Fibroblast of lung (primary cell): ENCODE results near the gene WWOX. TPM values are rescaled to one million over a fixed set of nuclear protein-coding genes. Genes with fewer than 3 reads are reported as not detected.

Experiments used
- DNase-seq, 2 donors: peaks; one replicate each; pipeline versions ENCODE4 v3.0.0 to v3.0.0-alpha.2; 2010; ENCODE audit warnings: low read depth in 2 of 2
- H2AFZ ChIP-seq: 2 replicates; pipeline ENCODE4 v1.5.1; 2012; ENCODE audit warnings: low read length, control low read depth, inconsistent platforms
- H3K27ac ChIP-seq: 2 replicates; pipeline ENCODE4 v1.5.1; 2011; ENCODE audit warnings: low read length, control low read depth; ENCODE audit not compliant: insufficient read depth
- H3K27me3 ChIP-seq: 2 replicates; pipeline ENCODE4 v1.5.1; 2011; ENCODE audit warnings: mild to moderate bottlenecking, low read length; ENCODE audit not compliant: control insufficient read depth, insufficient read depth
- H3K36me3 ChIP-seq: 2 replicates; pipeline ENCODE4 v1.5.1; 2011; ENCODE audit warnings: low read length; ENCODE audit not compliant: control insufficient read depth, insufficient read depth
- H3K4me1 ChIP-seq: 2 replicates; pipeline ENCODE4 v1.5.1; 2011; ENCODE audit warnings: low read length; ENCODE audit not compliant: control insufficient read depth, insufficient read depth; ENCODE audit errors: extremely low read depth
- H3K4me2 ChIP-seq: 2 replicates; pipeline ENCODE4 v1.5.1; 2011; ENCODE audit warnings: low read length, control low read depth; ENCODE audit not compliant: insufficient read depth; ENCODE audit errors: extremely low read depth
- H3K4me3 ChIP-seq, 4 experiments: fragments of 200-600 bp in 1 of 4; sonication (generic) in 1 of 4; replicated peaks in 1 of 4; 2 replicates each; pipeline ENCODE4 v1.5.1; 2011 to 2016; ENCODE audit warnings: low read length in 4 of 4, low read depth in 3 of 4, mild to moderate bottlenecking in 3 of 4, control low read depth in 2 of 4, inconsistent platforms in 1 of 4, mixed read lengths in 1 of 4; ENCODE audit not compliant: insufficient read depth in 1 of 4; ENCODE audit errors: control extremely low read depth in 1 of 4
- H3K79me2 ChIP-seq: 2 replicates; pipeline ENCODE4 v1.5.1; 2012; ENCODE audit warnings: mild to moderate bottlenecking, low read length, inconsistent platforms; ENCODE audit not compliant: control insufficient read depth, insufficient read depth
- H3K9ac ChIP-seq: 2 replicates; pipeline ENCODE4 v1.5.1; 2011; ENCODE audit warnings: mild to moderate bottlenecking, low read length, control low read depth; ENCODE audit not compliant: insufficient read depth
- H3K9me3 ChIP-seq: 2 replicates; pipeline ENCODE4 v1.5.1; 2012; ENCODE audit warnings: low read depth, low read length; ENCODE audit not compliant: control insufficient read depth, insufficient read depth
- H4K20me1 ChIP-seq: 2 replicates; pipeline ENCODE4 v1.5.1; 2011; ENCODE audit warnings: low read length; ENCODE audit not compliant: control insufficient read depth, insufficient read depth; ENCODE audit errors: extremely low read depth
- EZH2 ChIP-seq: IDR thresholded peaks from 2 replicates; pipeline ENCODE4 v1.5.1; 2012; ENCODE audit warnings: low read length, control low read depth, mild to moderate bottlenecking; ENCODE audit errors: missing control alignments
- polyA plus RNA-seq, 2 donors: library from polyadenylated mRNA; depleted of rRNA in 1 of 2; stranded (reverse) in 1 of 2; unstranded in 1 of 2; fragments of >200 nt; gene quantifications; 2 replicates each; pipeline ENCODE4 v1.2.1, GENCODE V29; 2011 to 2012; ENCODE audit warnings: missing spikeins in 1 of 2
- total RNA-seq: library from RNA; depleted of rRNA; stranded (reverse); fragments of >200 nt; gene quantifications from 2 replicates; pipeline ENCODE4 v1.2.1, GENCODE V29; 2014
- TF ChIP-seq, protein P1 (sequence below), 2 donors: IDR thresholded peaks in 1 of 2; conservative IDR thresholded peaks in 1 of 2; 1 replicate in 1 of 2; 2 replicates in 1 of 2; pipeline ENCODE4 v1.5.1; 2011 to 2012; ENCODE audit warnings: low read length in 2 of 2, control low read depth in 1 of 2, inconsistent platforms in 1 of 2, low read depth in 1 of 2, mild to moderate bottlenecking in 1 of 2

WWOX gene
- total and polyA plus RNA-seq, 2 donors (not counting 1 experiment from before 2014, with no cell fraction given) = 5.6 to 16.3 TPM

GRCh38 chr16:78286065-78286464 lies 186.6 kb downstream of the WWOX start:
- TF ChIP-seq, protein P1, sequence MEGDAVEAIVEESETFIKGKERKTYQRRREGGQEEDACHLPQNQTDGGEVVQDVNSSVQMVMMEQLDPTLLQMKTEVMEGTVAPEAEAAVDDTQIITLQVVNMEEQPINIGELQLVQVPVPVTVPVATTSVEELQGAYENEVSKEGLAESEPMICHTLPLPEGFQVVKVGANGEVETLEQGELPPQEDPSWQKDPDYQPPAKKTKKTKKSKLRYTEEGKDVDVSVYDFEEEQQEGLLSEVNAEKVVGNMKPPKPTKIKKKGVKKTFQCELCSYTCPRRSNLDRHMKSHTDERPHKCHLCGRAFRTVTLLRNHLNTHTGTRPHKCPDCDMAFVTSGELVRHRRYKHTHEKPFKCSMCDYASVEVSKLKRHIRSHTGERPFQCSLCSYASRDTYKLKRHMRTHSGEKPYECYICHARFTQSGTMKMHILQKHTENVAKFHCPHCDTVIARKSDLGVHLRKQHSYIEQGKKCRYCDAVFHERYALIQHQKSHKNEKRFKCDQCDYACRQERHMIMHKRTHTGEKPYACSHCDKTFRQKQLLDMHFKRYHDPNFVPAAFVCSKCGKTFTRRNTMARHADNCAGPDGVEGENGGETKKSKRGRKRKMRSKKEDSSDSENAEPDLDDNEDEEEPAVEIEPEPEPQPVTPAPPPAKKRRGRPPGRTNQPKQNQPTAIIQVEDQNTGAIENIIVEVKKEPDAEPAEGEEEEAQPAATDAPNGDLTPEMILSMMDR (conservative IDR thresholded peaks at IDR 0.05 in 1 of 2, IDR thresholded peaks at IDR 0.05 in 1 of 2; ENCODE audit: low read depth in 1 of 2, low read length in 2 of 2) = no peak
- no peak for TF ChIP-seq EZH2
- Histone ChIP-seq H3K27me3 (no peaks in the 10 kb centered on the region), H3K27ac (no peak overlapping the region), H3K4me1 (no peaks in the 10 kb centered on the region), H4K20me1 (no peaks in the 10 kb centered on the region), H3K36me3 (no peaks in the 10 kb centered on the region), H2AFZ (no peak overlapping the region), H3K4me2 (no peak overlapping the region), H3K9me3 (no peaks in the 10 kb centered on the region), H3K9ac (no peak overlapping the region), H3K79me2 (no peaks in the 10 kb centered on the region), H3K4me3 (no peak overlapping the region)
- no peak for DNase-seq

DNA sequence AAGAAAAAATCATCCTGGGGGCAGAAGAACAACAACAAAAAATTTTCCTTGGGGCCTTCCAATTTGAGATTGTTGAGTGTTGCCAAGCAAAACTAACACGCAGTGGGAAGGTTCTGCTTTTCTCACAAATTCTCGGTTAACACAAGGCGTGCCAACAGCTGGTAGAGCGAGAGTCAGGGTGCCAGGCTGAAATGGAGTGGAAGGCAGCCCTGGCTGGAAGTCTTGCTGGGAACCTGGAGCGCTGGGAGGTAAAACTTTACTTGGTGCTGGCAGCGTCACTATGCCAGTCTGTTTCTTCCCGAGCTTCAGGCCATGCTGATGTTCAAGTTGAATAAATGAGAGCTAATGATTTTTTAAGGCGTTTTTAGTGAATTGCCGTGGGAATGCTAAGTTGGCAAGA lies 189.4 kb downstream of the WWOX start:
- no peaks in the 10 kb centered on the region for H3K79me2 ChIP-seq
- no peak for TF ChIP-seq EZH2
- TF ChIP-seq, protein P1 (conservative IDR thresholded peaks at IDR 0.05 in 1 of 2, IDR thresholded peaks at IDR 0.05 in 1 of 2; ENCODE audit: low read depth in 1 of 2, low read length in 2 of 2) = no peak
- no peak overlapping the region for H3K9ac ChIP-seq
- H3K4me1 ChIP-seq = no peaks in the 10 kb centered on the region
- H3K4me3 ChIP-seq = no peak overlapping the region
- H3K36me3 ChIP-seq = no peaks in the 10 kb centered on the region
- H3K4me2 ChIP-seq = no peak overlapping the region
- H3K27ac ChIP-seq = no peak overlapping the region
- H3K9me3 ChIP-seq = no peaks in the 10 kb centered on the region
- no peak for DNase-seq
- no peaks in the 10 kb centered on the region for H3K27me3 ChIP-seq
- no peak overlapping the region for H2AFZ ChIP-seq
- no peaks in the 10 kb centered on the region for H4K20me1 ChIP-seq

DNA sequence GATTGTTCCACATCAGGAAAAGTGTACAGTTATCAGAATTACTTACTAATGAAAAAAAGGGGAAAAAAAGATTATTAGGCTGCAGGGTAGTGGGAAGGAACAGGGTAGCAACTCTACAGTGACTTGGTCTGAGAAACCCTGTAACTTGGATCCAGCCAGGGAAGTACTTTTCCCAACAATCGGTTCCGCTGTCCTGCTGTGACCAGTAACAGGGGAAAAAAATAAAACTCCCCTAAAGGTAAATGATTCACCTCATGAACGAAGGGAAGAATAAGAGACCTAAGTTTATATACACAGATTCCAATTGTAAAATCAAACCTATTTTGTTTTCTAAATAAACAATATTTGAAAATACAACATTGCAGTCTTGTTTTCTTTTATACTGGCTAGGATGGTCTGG lies 189.9 kb downstream of the WWOX start:
- H3K4me1 ChIP-seq = no peaks in the 10 kb centered on the region
- H3K4me2 ChIP-seq = no peak overlapping the region
- no peaks in the 10 kb centered on the region for H3K79me2 ChIP-seq
- no peak overlapping the region for H2AFZ ChIP-seq
- no peaks in the 10 kb centered on the region for H4K20me1 ChIP-seq
- no peaks in the 10 kb centered on the region for H3K36me3 ChIP-seq
- H3K9me3 ChIP-seq = no peaks in the 10 kb centered on the region
- H3K4me3 ChIP-seq = no peak overlapping the region
- DNase-seq = no peak
- no peak overlapping the region for H3K27ac ChIP-seq
- no peak overlapping the region for H3K9ac ChIP-seq
- H3K27me3 ChIP-seq = no peaks in the 10 kb centered on the region
- no peak for TF ChIP-seq EZH2
- TF ChIP-seq, protein P1 (conservative IDR thresholded peaks at IDR 0.05 in 1 of 2, IDR thresholded peaks at IDR 0.05 in 1 of 2; ENCODE audit: low read depth in 1 of 2, low read length in 2 of 2) = no peak
